Tibial nerve (tissue), 3 donors: Measurements from ENCODE around the gene CHST4.

ENCODE experiments used
- POLR2A ChIP-seq, 2 donors: fragments of 450-650 bp; IDR thresholded peaks; one replicate each; pipeline ENCODE4 v1.6.1; 2017; ENCODE audit warnings: antibody characterized with exemption in 2 of 2, mild to moderate bottlenecking in 2 of 2, moderate library complexity in 2 of 2
- TF ChIP-seq, protein P1 (sequence below), 5 experiments: fragments of 200-600 bp in 3 of 5; fragments of 450-650 bp in 2 of 5; sonication (generic) in 3 of 5; IDR thresholded peaks; one replicate each; pipeline ENCODE4 v1.5.1; 2016 to 2019; ENCODE audit warnings: antibody characterized with exemption in 5 of 5, mild to moderate bottlenecking in 3 of 5, moderate library complexity in 2 of 5

GRCh38 chr16:71528257-71528656, 2.0 kb downstream of the CHST4 start:
- no peak for TF ChIP-seq POLR2A (IDR thresholded peaks at IDR 0.05)
- TF ChIP-seq, protein P1, sequence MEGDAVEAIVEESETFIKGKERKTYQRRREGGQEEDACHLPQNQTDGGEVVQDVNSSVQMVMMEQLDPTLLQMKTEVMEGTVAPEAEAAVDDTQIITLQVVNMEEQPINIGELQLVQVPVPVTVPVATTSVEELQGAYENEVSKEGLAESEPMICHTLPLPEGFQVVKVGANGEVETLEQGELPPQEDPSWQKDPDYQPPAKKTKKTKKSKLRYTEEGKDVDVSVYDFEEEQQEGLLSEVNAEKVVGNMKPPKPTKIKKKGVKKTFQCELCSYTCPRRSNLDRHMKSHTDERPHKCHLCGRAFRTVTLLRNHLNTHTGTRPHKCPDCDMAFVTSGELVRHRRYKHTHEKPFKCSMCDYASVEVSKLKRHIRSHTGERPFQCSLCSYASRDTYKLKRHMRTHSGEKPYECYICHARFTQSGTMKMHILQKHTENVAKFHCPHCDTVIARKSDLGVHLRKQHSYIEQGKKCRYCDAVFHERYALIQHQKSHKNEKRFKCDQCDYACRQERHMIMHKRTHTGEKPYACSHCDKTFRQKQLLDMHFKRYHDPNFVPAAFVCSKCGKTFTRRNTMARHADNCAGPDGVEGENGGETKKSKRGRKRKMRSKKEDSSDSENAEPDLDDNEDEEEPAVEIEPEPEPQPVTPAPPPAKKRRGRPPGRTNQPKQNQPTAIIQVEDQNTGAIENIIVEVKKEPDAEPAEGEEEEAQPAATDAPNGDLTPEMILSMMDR (IDR thresholded peaks at IDR 0.05): no peak
